ENCODE data around the gene GAREM2. TPM values are rescaled to one million over a fixed set of nuclear protein-coding genes. Genes with fewer than 3 reads are reported as not detected.
A peak's percentile ranks its signal among the peaks of the same experiment; 100 is the strongest.

Gene GAREM2
- total and polyA plus RNA-seq, 4 experiments from 2014 or later = 0.14 to 3.6 (median 2.7) TPM

DNA sequence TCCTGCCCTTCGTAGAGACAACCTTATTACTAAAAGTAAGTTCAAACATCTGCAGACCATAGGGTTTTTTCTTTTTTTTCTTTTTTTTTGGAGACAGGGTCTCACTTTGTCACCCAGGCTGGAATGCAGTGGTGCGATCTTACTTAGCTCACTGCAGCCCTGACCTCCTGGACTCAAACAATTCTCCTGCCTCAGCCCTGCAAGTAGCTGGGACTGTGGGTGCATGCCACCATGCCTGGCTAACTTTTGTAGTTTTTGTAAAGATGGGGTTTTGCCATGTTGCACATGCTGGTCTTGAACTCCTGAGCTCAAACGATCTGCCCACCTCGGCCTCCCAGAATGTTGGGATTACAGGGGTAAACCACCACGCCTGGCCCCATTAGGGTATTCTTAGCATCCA, 39.1 kb downstream of the GAREM2 start:
- ChIA-PET CTCF (ENCODE audit: partially characterized antibody) (interaction anchor here (1.0 kb wide), 1 partner anchor 124 kb away, joined by 3 read pairs; no protein-coding TSS in a partner anchor), POLR2A (ENCODE audit: partially characterized antibody) (no interaction called here)
- no peaks in the 10 kb centered on the region for H3K9me3 Mint-ChIP-seq
- no peaks in the 10 kb centered on the region for H3K9me3 ChIP-seq (ENCODE audit: control insufficient read depth in 1 of 2, low read length in 2 of 2)
- H3K27me3 Mint-ChIP-seq = no peaks in the 10 kb centered on the region
- H3K36me3 ChIP-seq (ENCODE audit: insufficient read depth, low read length) = peaks cover 67% of the 10 kb centered on the region
- peaks cover 62 to 86% of the 10 kb centered on the region in 2 donors for H3K36me3 Mint-ChIP-seq
- H3K27ac Mint-ChIP-seq = no peak overlapping the region
- no peak overlapping the region for H3K27ac ChIP-seq (ENCODE audit: low read depth, low read length)
- no peaks in the 10 kb centered on the region for H3K4me1 Mint-ChIP-seq
- no peak for DNase-seq
- H3K4me3 ChIP-seq (ENCODE audit: low read length in 2 of 2) = no peak overlapping the region
- intact Hi-C loops (cut with micrococcal nuclease) = no loop called here
- no peak overlapping the region for H3K4me3 Mint-ChIP-seq
- H3K4me1 ChIP-seq (ENCODE audit: insufficient read depth, low read length) = no peaks in the 10 kb centered on the region
- H3K27me3 ChIP-seq (ENCODE audit: insufficient read depth, low read length) = no peaks in the 10 kb centered on the region

- H3K36me3 Mint-ChIP-seq = peaks cover 61 to 70% of the 10 kb centered on the region in 2 donors
Measured at GRCh38 chr2:26214759-26215158, 41.9 kb downstream of the GAREM2 start.

DNA sequence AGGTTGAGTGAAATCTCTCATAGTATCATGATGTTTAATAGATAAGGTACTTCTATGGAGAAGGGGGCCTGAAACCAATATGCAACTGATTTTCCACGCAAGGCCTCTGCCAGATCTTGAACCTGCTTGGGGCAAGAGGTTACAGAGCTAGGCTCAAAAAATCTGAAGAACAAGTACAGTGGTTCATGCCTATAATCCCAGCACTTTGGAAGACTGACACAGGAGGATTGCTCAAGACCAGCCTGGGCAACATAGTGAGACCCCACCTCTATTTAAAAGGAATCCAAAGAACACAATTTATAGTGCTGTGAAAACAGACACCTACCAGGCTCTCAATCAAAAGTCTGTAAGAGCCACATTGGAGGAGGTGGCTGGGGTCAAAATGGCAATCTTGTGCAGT, 42.9 kb downstream of the GAREM2 start:
- intact Hi-C loops (cut with micrococcal nuclease) = no loop called here
- Histone ChIP-seq H3K27me3 (ENCODE audit: insufficient read depth, low read length) (no peaks in the 10 kb centered on the region), H3K4me1 (ENCODE audit: insufficient read depth, low read length) (no peaks in the 10 kb centered on the region), H3K9me3 (ENCODE audit: control insufficient read depth in 1 of 2, low read length in 2 of 2) (no peaks in the 10 kb centered on the region), H3K36me3 (ENCODE audit: insufficient read depth, low read length) (peaks cover 48% of the 10 kb centered on the region), H3K4me3 (ENCODE audit: low read length in 2 of 2) (no peak overlapping the region), H3K27ac (ENCODE audit: low read depth, low read length) (no peak overlapping the region)
- ChIA-PET CTCF (ENCODE audit: partially characterized antibody) (no interaction called here), POLR2A (ENCODE audit: partially characterized antibody) (no interaction called here)
- DNase-seq = no peak
- Mint-ChIP-seq H3K9me3 (peaks cover 0 to 2% (median 0%) of the 10 kb centered on the region in 8 donors), H3K27me3 (no peaks in the 10 kb centered on the region), H3K36me3 (peaks cover 59 to 69% of the 10 kb centered on the region in 2 donors), H3K27ac (peak overlapping the region in 2 of 7 donors; percentile 2 to 36), H3K4me1 (no peaks in the 10 kb centered on the region), H3K4me3 (no peak overlapping the region)

More at GRCh38 chr2:26214759-26215158, 41.9 kb downstream of the GAREM2 start:
- POLR2A ChIA-PET (ENCODE audit: partially characterized antibody) = no interaction called here
- H3K4me1 ChIP-seq (ENCODE audit: insufficient read depth, low read length) = no peaks in the 10 kb centered on the region
- H3K27me3 ChIP-seq (ENCODE audit: insufficient read depth, low read length) = no peaks in the 10 kb centered on the region
- H3K4me1 Mint-ChIP-seq = no peaks in the 10 kb centered on the region
- no peak for DNase-seq
- no peak overlapping the region for H3K27ac ChIP-seq (ENCODE audit: low read depth, low read length)
- H3K9me3 Mint-ChIP-seq = peaks cover 0 to 2% (median 0%) of the 10 kb centered on the region in 8 donors
- no peak overlapping the region for H3K4me3 ChIP-seq (ENCODE audit: low read length in 2 of 2)
- no peaks in the 10 kb centered on the region for H3K9me3 ChIP-seq (ENCODE audit: control insufficient read depth in 1 of 2, low read length in 2 of 2)
- H3K36me3 ChIP-seq (ENCODE audit: insufficient read depth, low read length) = peaks cover 48% of the 10 kb centered on the region
- no peaks in the 10 kb centered on the region for H3K27me3 Mint-ChIP-seq
- H3K4me3 Mint-ChIP-seq = no peak overlapping the region
- CTCF ChIA-PET (ENCODE audit: partially characterized antibody) = no interaction called here
- peak overlapping the region in 2 of 7 donors; percentile 15 to 41 for H3K27ac Mint-ChIP-seq
- intact Hi-C loops (cut with micrococcal nuclease) = no loop called here

DNA sequence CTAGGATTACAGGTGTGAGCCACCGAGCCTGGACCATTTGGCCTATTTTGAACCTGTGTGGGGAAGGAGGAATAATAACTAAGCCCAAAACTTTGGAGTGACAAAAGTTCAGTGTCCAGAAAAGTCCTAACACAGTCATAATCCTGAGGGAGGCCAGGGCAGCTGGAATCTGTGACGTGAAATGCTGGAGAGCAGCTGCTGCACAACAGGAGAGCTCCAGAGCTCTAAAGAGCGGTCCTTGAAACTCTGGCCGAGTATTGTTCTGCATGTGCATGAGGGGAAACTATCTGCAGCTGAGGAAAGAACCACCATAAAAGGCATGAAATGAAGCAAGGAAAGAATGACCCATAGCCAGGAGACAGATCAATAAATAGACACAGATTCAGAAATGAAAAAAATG, 43.7 kb downstream of the GAREM2 start:
- CTCF ChIA-PET (ENCODE audit: partially characterized antibody) = no interaction called here
- H3K4me3 Mint-ChIP-seq = no peak overlapping the region
- H3K27me3 Mint-ChIP-seq = no peaks in the 10 kb centered on the region
- peaks cover 57 to 64% of the 10 kb centered on the region in 2 donors for H3K36me3 Mint-ChIP-seq
- no peak for DNase-seq
- H3K27ac ChIP-seq (ENCODE audit: low read depth, low read length) = no peak overlapping the region
- H3K9me3 Mint-ChIP-seq = peaks cover 0 to 2% (median 0%) of the 10 kb centered on the region in 8 donors
- H3K36me3 ChIP-seq (ENCODE audit: insufficient read depth, low read length) = peaks cover 46% of the 10 kb centered on the region
- no peaks in the 10 kb centered on the region for H3K4me1 Mint-ChIP-seq
- POLR2A ChIA-PET (ENCODE audit: partially characterized antibody) = no interaction called here
- H3K9me3 ChIP-seq (ENCODE audit: control insufficient read depth in 1 of 2, low read length in 2 of 2) = no peaks in the 10 kb centered on the region
- H3K4me3 ChIP-seq (ENCODE audit: low read length in 2 of 2) = no peak overlapping the region
- no peaks in the 10 kb centered on the region for H3K4me1 ChIP-seq (ENCODE audit: insufficient read depth, low read length)
- H3K27ac Mint-ChIP-seq = peak overlapping the region in 3 of 7 donors; percentile 11 to 71 (median 46)
- H3K27me3 ChIP-seq (ENCODE audit: insufficient read depth, low read length) = no peaks in the 10 kb centered on the region
- intact Hi-C loops (cut with micrococcal nuclease) = no loop called here

DNA sequence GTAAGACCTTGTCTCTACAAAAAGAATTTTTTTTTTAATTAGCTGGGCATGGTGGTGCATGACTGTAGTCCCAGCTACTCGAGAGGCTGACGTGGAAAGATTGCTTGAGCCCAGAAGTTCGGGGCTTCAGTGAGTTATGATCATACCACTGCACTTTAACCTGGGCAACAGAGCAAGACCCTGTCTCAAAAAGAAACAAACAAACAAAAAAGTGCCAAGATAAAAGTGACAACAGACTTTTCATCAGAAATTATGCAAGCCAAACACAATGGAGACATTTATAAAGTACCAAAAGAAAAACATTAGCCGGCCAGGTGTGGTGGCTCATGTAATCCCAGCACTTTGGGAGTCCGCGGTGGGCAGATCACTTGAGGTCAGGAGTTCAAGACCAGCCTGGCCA, 44.8 kb downstream of the GAREM2 start:
- Histone ChIP-seq H3K4me1 (ENCODE audit: insufficient read depth, low read length) (no peaks in the 10 kb centered on the region), H3K4me3 (ENCODE audit: low read length in 2 of 2) (no peak overlapping the region), H3K36me3 (ENCODE audit: insufficient read depth, low read length) (peaks cover 42% of the 10 kb centered on the region), H3K27ac (ENCODE audit: low read depth, low read length) (no peak overlapping the region), H3K27me3 (ENCODE audit: insufficient read depth, low read length) (no peaks in the 10 kb centered on the region), H3K9me3 (ENCODE audit: control insufficient read depth in 1 of 2, low read length in 2 of 2) (no peaks in the 10 kb centered on the region)
- Mint-ChIP-seq H3K4me3 (no peak overlapping the region), H3K9me3 (peaks cover 0 to 5% (median 0%) of the 10 kb centered on the region in 8 donors), H3K27ac (peak overlapping the region in 2 of 7 donors; percentile 15 to 17), H3K36me3 (peaks cover 47 to 58% of the 10 kb centered on the region in 2 donors), H3K4me1 (no peaks in the 10 kb centered on the region), H3K27me3 (no peaks in the 10 kb centered on the region)
- DNase-seq = no peak
- intact Hi-C loops (cut with micrococcal nuclease) = no loop called here
- ChIA-PET CTCF (ENCODE audit: partially characterized antibody) (no interaction called here), POLR2A (ENCODE audit: partially characterized antibody) (no interaction called here)

DNA sequence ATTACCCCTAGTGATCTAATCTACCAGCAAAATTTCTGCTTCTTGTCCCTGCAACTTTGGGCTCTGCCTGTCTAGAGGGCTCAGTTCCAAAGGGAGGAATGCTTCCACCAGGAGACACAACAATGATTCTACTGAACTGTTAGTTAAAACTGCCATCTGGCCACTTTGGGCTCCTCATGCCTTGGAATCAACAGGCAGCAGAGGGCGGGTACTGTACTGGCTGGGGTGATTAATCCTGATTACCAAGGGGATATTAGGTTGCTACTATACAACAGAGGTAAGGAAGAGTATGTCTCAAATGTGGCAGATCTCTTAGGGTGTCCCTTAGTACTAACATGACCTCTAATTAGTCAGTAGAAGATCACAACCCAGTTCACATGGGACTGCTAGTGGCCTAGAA, 50.1 kb downstream of the GAREM2 start:
- H3K4me3 Mint-ChIP-seq = no peak overlapping the region
- H3K9me3 ChIP-seq (ENCODE audit: control insufficient read depth in 1 of 2, low read length in 2 of 2) = no peaks in the 10 kb centered on the region
- H3K27ac ChIP-seq (ENCODE audit: low read depth, low read length) = no peak overlapping the region
- intact Hi-C loops (cut with micrococcal nuclease) = no loop called here
- H3K36me3 Mint-ChIP-seq = peaks cover 38 to 54% of the 10 kb centered on the region in 2 donors
- H3K4me3 ChIP-seq (ENCODE audit: low read length in 2 of 2) = no peak overlapping the region
- no peaks in the 10 kb centered on the region for H3K27me3 Mint-ChIP-seq
- peaks cover 0 to 3% (median 0%) of the 10 kb centered on the region in 8 donors for H3K9me3 Mint-ChIP-seq
- no peak for DNase-seq
- H3K4me1 Mint-ChIP-seq = peaks cover 0 to 5% (median 0%) of the 10 kb centered on the region in 4 donors
- ChIA-PET POLR2A (ENCODE audit: partially characterized antibody) (no interaction called here), CTCF (ENCODE audit: partially characterized antibody) (no interaction called here)
- peaks cover 19% of the 10 kb centered on the region for H3K36me3 ChIP-seq (ENCODE audit: insufficient read depth, low read length)
- H3K27ac Mint-ChIP-seq = peak overlapping the region in 2 of 7 donors; percentile 8 to 42
- no peaks in the 10 kb centered on the region for H3K27me3 ChIP-seq (ENCODE audit: insufficient read depth, low read length)
- H3K4me1 ChIP-seq (ENCODE audit: insufficient read depth, low read length) = no peaks in the 10 kb centered on the region

DNA sequence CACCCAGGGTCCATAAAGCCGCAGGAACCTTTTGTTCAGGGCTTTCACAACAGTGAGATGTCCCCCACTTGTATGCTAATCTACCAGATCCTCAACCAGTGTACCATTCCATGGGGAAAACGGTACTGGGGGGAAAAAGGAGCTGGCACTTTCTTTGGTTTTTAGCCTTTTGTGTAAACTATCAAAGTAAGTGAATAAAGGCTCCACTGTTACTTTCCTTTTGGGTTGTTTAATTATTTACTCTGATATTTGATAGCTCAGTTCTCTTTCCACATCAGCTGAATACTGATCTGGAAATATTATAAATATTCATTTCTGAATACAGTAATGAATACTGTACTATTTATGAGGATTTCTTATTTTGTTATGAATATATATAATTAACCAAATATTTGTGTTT, 51.2 kb downstream of the GAREM2 start:
- H3K9me3 Mint-ChIP-seq = peaks cover 0 to 3% (median 0%) of the 10 kb centered on the region in 8 donors
- H3K4me3 Mint-ChIP-seq = no peak overlapping the region
- H3K27me3 Mint-ChIP-seq = no peaks in the 10 kb centered on the region
- ChIA-PET CTCF (ENCODE audit: partially characterized antibody) (no interaction called here), POLR2A (ENCODE audit: partially characterized antibody) (no interaction called here)
- H3K4me1 ChIP-seq (ENCODE audit: insufficient read depth, low read length) = no peaks in the 10 kb centered on the region
- no peaks in the 10 kb centered on the region for H3K27me3 ChIP-seq (ENCODE audit: insufficient read depth, low read length)
- intact Hi-C loops (cut with micrococcal nuclease) = no loop called here
- no peaks in the 10 kb centered on the region for H3K9me3 ChIP-seq (ENCODE audit: control insufficient read depth in 1 of 2, low read length in 2 of 2)
- no peak overlapping the region for H3K27ac Mint-ChIP-seq
- H3K4me1 Mint-ChIP-seq = peaks cover 0 to 5% (median 0%) of the 10 kb centered on the region in 4 donors
- H3K4me3 ChIP-seq (ENCODE audit: low read length in 2 of 2) = no peak overlapping the region
- peaks cover 28% of the 10 kb centered on the region for H3K36me3 ChIP-seq (ENCODE audit: insufficient read depth, low read length)
- H3K36me3 Mint-ChIP-seq = peaks cover 43 to 62% of the 10 kb centered on the region in 2 donors
- DNase-seq = no peak
- no peak overlapping the region for H3K27ac ChIP-seq (ENCODE audit: low read depth, low read length)

DNA sequence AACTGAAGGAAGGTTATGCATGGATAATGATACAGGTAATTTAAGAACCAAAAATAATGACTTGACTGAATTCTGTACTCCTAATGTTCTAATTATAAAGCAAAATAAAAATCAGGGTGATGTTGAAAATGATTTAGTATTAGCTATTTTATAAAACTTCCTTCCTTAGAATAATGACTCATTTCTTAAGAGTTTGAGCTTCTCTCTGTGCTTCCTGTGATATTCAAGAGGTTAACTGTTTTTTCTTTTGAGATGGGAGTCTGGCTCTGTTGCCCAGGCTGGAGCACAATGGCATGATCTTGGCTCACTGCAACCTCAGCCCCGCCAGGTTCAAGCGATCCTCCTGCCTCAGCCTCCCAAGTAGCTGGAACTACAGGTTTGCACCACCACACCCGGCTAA, 56.7 kb downstream of the GAREM2 start:
- Histone ChIP-seq H3K36me3 (ENCODE audit: insufficient read depth, low read length) (peaks cover 58% of the 10 kb centered on the region), H3K9me3 (ENCODE audit: control insufficient read depth in 1 of 2, low read length in 2 of 2) (no peaks in the 10 kb centered on the region), H3K27ac (ENCODE audit: low read depth, low read length) (no peak overlapping the region), H3K27me3 (ENCODE audit: insufficient read depth, low read length) (no peaks in the 10 kb centered on the region), H3K4me1 (ENCODE audit: insufficient read depth, low read length) (no peaks in the 10 kb centered on the region), H3K4me3 (ENCODE audit: low read length in 2 of 2) (no peak overlapping the region)
- no peaks in the 10 kb centered on the region for H3K9me3 Mint-ChIP-seq
- H3K4me3 Mint-ChIP-seq = no peak overlapping the region
- DNase-seq = no peak
- no peaks in the 10 kb centered on the region for H3K27me3 Mint-ChIP-seq
- H3K4me1 Mint-ChIP-seq = peaks cover 0 to 1% (median under 1%) of the 10 kb centered on the region in 4 donors
- POLR2A ChIA-PET (ENCODE audit: partially characterized antibody) = no interaction called here
- intact Hi-C loops (cut with micrococcal nuclease) = no loop called here
- CTCF ChIA-PET (ENCODE audit: partially characterized antibody) = no interaction called here
- H3K27ac Mint-ChIP-seq = no peak overlapping the region
- H3K36me3 Mint-ChIP-seq = peaks cover 56 to 80% of the 10 kb centered on the region in 2 donors
